ENCODE measurements around the gene CSTPP1. TPM values are rescaled to one million over a fixed set of nuclear protein-coding genes. Genes with fewer than 3 reads are reported as not detected.
"Not testable (repeated sequence)": the region's sequence is repeated elsewhere in the genome, so short reads cannot be mapped to it uniquely, and the experiment has no call there.

CSTPP1 gene
- total RNA-seq, 1 donor from 2014 or later = 36.9 TPM

DNA sequence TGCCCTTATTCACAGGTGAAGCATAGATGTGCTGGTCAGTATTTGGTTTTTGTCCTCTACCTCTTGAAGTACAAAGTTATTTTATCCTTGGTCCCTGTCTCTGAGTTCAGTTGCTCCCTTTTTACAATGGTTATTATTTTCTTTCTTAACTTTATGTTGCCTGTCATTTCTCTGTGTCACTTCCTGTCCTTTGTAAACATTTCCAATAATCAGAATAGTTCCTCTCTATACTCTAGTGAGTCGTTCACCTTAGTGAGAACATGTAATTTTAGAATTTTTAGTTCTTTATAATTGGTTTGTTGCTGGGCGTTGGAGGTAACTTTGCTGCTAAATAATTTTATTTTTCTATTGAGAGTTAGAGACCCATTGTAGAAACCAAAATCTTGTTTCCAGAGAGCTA is 16.0 kb downstream of the CSTPP1 start:
- H3K4me3 Mint-ChIP-seq (ENCODE audit: unreplicated experiment) = no peak overlapping the region
- peaks cover 2% of the 10 kb centered on the region for H3K36me3 Mint-ChIP-seq (ENCODE audit: unreplicated experiment)
- H3K27ac Mint-ChIP-seq (ENCODE audit: unreplicated experiment) = no peak overlapping the region
- peaks cover 18% of the 10 kb centered on the region for H3K4me1 Mint-ChIP-seq (ENCODE audit: unreplicated experiment)
- no peaks in the 10 kb centered on the region for H3K27me3 Mint-ChIP-seq (ENCODE audit: unreplicated experiment)
- no peak for DNase-seq (ENCODE audit: extremely low spot score, unreplicated experiment)
- no peak for TF ChIP-seq CTCF (IDR thresholded peaks at IDR 0.05)
- H3K9me3 Mint-ChIP-seq (ENCODE audit: unreplicated experiment) = no peaks in the 10 kb centered on the region

DNA sequence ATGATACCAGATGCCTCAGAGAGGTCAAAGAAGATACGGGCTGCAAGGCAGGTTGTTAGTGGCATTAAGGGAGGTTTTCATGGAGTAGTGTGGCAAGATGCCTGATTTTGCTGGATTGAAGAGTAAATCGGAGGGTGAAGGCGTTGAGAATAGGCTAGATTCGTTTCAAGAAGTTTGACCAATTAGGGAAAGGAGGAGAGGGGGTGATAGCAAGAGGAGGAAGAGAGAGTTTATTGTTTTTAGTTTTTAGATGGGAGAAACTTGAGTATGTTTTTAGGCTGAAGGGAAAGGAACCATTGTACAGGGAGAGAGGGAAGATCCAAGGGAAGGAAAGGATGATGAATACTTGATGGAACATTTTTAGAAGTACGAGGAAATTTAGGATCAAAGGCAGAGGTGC is 16.5 kb downstream of the CSTPP1 start:
- no peak overlapping the region for H3K4me3 Mint-ChIP-seq (ENCODE audit: unreplicated experiment)
- H3K9me3 Mint-ChIP-seq (ENCODE audit: unreplicated experiment) = no peaks in the 10 kb centered on the region
- DNase-seq (ENCODE audit: extremely low spot score, unreplicated experiment) = no peak
- H3K27me3 Mint-ChIP-seq (ENCODE audit: unreplicated experiment) = no peaks in the 10 kb centered on the region
- no peak for TF ChIP-seq CTCF (IDR thresholded peaks at IDR 0.05)
- H3K27ac Mint-ChIP-seq (ENCODE audit: unreplicated experiment) = no peak overlapping the region
- H3K36me3 Mint-ChIP-seq (ENCODE audit: unreplicated experiment) = peaks cover 2% of the 10 kb centered on the region
- H3K4me1 Mint-ChIP-seq (ENCODE audit: unreplicated experiment) = peaks cover 13% of the 10 kb centered on the region

DNA sequence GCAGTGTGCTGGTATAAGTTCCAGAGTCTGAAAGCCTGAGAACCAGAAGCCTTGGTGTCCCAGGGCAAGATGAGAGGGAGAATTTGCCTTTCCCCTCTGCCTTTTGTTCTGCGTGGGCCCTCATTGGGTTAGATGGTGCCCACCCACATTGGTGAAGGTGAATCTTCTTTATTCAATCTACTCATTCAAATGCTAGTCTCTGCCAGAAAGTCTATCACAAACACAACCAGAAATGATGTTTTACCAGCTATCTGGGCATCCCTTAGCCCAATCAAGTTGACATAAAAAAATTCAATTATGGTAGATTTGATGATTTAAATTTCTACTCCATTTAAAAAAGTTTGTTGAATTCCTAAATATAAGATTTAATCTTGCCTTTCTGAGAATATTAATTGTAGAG is 22.2 kb downstream of the CSTPP1 start:
- Mint-ChIP-seq H3K27ac (ENCODE audit: unreplicated experiment) (no peak overlapping the region), H3K36me3 (ENCODE audit: unreplicated experiment) (peaks cover 18% of the 10 kb centered on the region), H3K27me3 (ENCODE audit: unreplicated experiment) (no peaks in the 10 kb centered on the region), H3K4me1 (ENCODE audit: unreplicated experiment) (peaks cover 2% of the 10 kb centered on the region), H3K9me3 (ENCODE audit: unreplicated experiment) (peaks cover 4% of the 10 kb centered on the region), H3K4me3 (ENCODE audit: unreplicated experiment) (no peak overlapping the region)
- no peak for TF ChIP-seq CTCF (IDR thresholded peaks at IDR 0.05)
- DNase-seq (ENCODE audit: extremely low spot score, unreplicated experiment) = no peak

GRCh38 chr11:46961041-46961440 is 24.5 kb downstream of the CSTPP1 start:
- H3K36me3 Mint-ChIP-seq (ENCODE audit: unreplicated experiment) = peaks cover 25% of the 10 kb centered on the region
- H3K9me3 Mint-ChIP-seq (ENCODE audit: unreplicated experiment) = peaks cover 4% of the 10 kb centered on the region
- TF ChIP-seq CTCF (IDR thresholded peaks at IDR 0.05) = no peak
- H3K4me1 Mint-ChIP-seq (ENCODE audit: unreplicated experiment) = no peaks in the 10 kb centered on the region
- no peaks in the 10 kb centered on the region for H3K27me3 Mint-ChIP-seq (ENCODE audit: unreplicated experiment)
- H3K27ac Mint-ChIP-seq (ENCODE audit: unreplicated experiment) = no peak overlapping the region
- no peak for DNase-seq (ENCODE audit: extremely low spot score, unreplicated experiment)
- H3K4me3 Mint-ChIP-seq (ENCODE audit: unreplicated experiment) = no peak overlapping the region

GRCh38 chr11:46961886-46962285 is 25.3 kb downstream of the CSTPP1 start:
- H3K27ac Mint-ChIP-seq (ENCODE audit: unreplicated experiment); H3K4me3 Mint-ChIP-seq (ENCODE audit: unreplicated experiment); H3K9me3 Mint-ChIP-seq (ENCODE audit: unreplicated experiment); H3K4me1 Mint-ChIP-seq (ENCODE audit: unreplicated experiment); H3K27me3 Mint-ChIP-seq (ENCODE audit: unreplicated experiment); DNase-seq (ENCODE audit: extremely low spot score, unreplicated experiment): not testable (repeated sequence)
- peaks cover 25% of the 10 kb centered on the region for H3K36me3 Mint-ChIP-seq (ENCODE audit: unreplicated experiment)

DNA sequence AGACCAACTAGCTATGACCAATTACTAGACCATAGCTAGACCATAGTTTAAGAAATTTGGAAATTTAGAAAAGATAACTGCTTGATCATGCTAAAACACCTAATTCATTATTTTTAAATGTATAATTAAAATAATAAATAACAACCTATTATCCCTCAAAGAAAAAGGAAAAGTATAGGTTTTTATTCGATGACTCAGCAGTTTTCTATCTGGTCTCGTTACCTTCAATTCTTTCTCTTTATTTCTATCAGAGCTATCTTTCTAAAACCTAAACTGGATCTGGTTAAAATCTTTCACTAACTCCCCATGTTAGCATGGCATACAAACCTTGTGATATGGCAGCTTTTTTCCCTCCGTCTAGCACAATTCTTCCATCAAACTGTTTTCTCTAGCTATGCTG is 27.3 kb downstream of the CSTPP1 start:
- Mint-ChIP-seq H3K4me1 (ENCODE audit: unreplicated experiment) (no peaks in the 10 kb centered on the region), H3K27ac (ENCODE audit: unreplicated experiment) (no peak overlapping the region), H3K27me3 (ENCODE audit: unreplicated experiment) (no peaks in the 10 kb centered on the region), H3K36me3 (ENCODE audit: unreplicated experiment) (peaks cover 20% of the 10 kb centered on the region), H3K9me3 (ENCODE audit: unreplicated experiment) (peaks cover 4% of the 10 kb centered on the region), H3K4me3 (ENCODE audit: unreplicated experiment) (no peak overlapping the region)
- TF ChIP-seq CTCF (IDR thresholded peaks at IDR 0.05) = no peak
- no peak for DNase-seq (ENCODE audit: extremely low spot score, unreplicated experiment)
